ENCODE data around the gene RPL23.

DNA sequence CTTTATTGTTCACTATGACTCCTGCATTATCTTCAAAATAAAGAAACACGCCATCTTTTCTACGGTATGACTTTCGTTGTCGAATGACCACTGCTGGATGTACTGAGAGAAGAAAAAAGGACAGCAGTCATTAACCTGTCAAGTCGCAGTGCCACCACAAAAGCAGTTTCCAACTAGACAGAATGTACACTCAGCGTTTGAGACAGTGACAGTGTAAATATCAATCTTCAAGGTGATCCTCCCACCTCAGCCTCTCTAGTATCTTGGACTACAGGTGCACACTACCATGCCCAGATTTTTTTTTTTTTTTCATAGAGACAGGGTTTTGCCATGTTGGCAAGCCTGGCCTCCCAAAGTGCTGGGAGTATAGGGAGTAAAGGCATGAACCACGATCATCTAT is 3.1 kb downstream of the RPL23 start:
- TF ChIP-seq POLR2A (IDR thresholded peaks at IDR 0.05; ENCODE audit: low read length) = no peak
- TF ChIP-seq GATA1 (IDR thresholded peaks at IDR 0.05; ENCODE audit: low read depth, low read length) = no peak

Measured in erythroblast (primary cell).